Mucosa of stomach (tissue), 1 donor: ENCODE results near the gene NR1D2.

Experiments
- H3K27me3 ChIP-seq: one replicate; pipeline ENCODE4 v1.7.0; 2013; ENCODE audit warnings: mild to moderate bottlenecking, low read length; ENCODE audit not compliant: control insufficient read depth, insufficient read depth
- H3K36me3 ChIP-seq: one replicate; pipeline ENCODE4 v1.7.0; 2013; ENCODE audit warnings: low read length; ENCODE audit not compliant: control insufficient read depth, insufficient read depth
- H3K4me1 ChIP-seq: one replicate; pipeline ENCODE4 v1.7.0; 2013; ENCODE audit warnings: mild to moderate bottlenecking, low read length; ENCODE audit not compliant: control insufficient read depth, insufficient read depth
- H3K4me3 ChIP-seq: one replicate; pipeline ENCODE4 v1.7.0; 2013; ENCODE audit warnings: low read length
- H3K9ac ChIP-seq: one replicate; pipeline ENCODE4 v1.7.0; 2013; ENCODE audit warnings: mild to moderate bottlenecking, low read length, moderate library complexity
- H3K9me3 ChIP-seq: one replicate; pipeline ENCODE4 v1.7.0; 2013; ENCODE audit warnings: mild to moderate bottlenecking, low read length, moderate library complexity; ENCODE audit not compliant: control insufficient read depth
- donor health status: Pancreatic carcinoma.

Gene NR1D2

DNA sequence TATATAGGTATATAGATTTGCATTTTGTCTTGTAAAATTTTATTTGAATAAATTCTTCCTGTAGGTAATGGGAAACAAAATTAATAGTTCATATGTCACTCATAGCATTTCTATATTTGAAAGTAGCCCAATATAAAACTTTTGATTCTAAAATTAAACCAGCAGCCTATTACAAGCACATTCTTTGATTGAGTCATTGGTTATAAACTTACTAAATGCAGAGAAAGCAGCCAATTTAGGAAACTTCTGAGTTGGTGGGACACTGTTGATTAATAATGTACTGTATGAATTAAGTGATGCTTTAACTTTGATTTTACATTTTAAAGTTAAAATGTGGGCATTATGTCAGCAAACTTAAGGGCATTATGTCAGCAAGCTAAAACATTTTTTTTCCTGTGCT is 34.5 kb downstream of the NR1D2 start:
- no peaks in the 10 kb centered on the region for H3K9me3 ChIP-seq
- H3K4me3 ChIP-seq: no peak overlapping the region
- peaks cover 4% of the 10 kb centered on the region for H3K4me1 ChIP-seq
- H3K9ac ChIP-seq: no peak overlapping the region
- H3K36me3 ChIP-seq: no peaks in the 10 kb centered on the region
- H3K27me3 ChIP-seq: no peaks in the 10 kb centered on the region

GRCh38 chr3:23981136-23981535 is 36.0 kb downstream of the NR1D2 start:
- Histone ChIP-seq H3K4me3 (no peak overlapping the region), H3K27me3 (no peaks in the 10 kb centered on the region), H3K9ac (no peak overlapping the region), H3K36me3 (no peaks in the 10 kb centered on the region), H3K4me1 (peaks cover 4% of the 10 kb centered on the region), H3K9me3 (no peaks in the 10 kb centered on the region)

DNA sequence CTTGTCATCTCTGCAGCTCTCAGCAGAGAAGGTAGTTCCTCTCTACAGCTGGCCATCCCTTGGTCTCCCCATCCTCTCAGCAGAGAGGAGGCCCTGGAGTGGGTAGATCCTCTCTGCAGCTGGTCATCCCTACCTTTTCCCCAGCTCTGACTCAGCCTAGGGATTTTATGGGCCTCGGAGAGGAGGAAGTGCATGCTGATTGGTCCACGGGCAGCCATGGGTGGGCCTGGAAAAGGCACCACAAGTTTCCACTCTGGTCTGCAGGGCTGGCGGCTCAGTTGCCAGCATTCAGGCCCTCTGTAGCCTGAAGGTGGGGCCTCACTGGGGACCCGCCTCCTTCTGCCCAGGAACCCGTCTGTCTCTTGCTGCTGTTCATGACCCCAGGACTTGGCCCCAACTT is 36.9 kb downstream of the NR1D2 start:
- no peaks in the 10 kb centered on the region for H3K9me3 ChIP-seq

GRCh38 chr3:23984934-23985333 is 39.8 kb downstream of the NR1D2 start:
- Histone ChIP-seq H3K9me3 (no peaks in the 10 kb centered on the region), H3K4me1 (no peaks in the 10 kb centered on the region), H3K9ac (no peak overlapping the region), H3K36me3 (no peaks in the 10 kb centered on the region), H3K27me3 (no peaks in the 10 kb centered on the region), H3K4me3 (no peak overlapping the region)

More for the DNA sequence above, 36.9 kb downstream of the NR1D2 start:
- H3K36me3 ChIP-seq: no peaks in the 10 kb centered on the region
- peaks cover 4% of the 10 kb centered on the region for H3K4me1 ChIP-seq
- H3K27me3 ChIP-seq: no peaks in the 10 kb centered on the region
- no peak overlapping the region for H3K4me3 ChIP-seq
- H3K9ac ChIP-seq: no peak overlapping the region

DNA sequence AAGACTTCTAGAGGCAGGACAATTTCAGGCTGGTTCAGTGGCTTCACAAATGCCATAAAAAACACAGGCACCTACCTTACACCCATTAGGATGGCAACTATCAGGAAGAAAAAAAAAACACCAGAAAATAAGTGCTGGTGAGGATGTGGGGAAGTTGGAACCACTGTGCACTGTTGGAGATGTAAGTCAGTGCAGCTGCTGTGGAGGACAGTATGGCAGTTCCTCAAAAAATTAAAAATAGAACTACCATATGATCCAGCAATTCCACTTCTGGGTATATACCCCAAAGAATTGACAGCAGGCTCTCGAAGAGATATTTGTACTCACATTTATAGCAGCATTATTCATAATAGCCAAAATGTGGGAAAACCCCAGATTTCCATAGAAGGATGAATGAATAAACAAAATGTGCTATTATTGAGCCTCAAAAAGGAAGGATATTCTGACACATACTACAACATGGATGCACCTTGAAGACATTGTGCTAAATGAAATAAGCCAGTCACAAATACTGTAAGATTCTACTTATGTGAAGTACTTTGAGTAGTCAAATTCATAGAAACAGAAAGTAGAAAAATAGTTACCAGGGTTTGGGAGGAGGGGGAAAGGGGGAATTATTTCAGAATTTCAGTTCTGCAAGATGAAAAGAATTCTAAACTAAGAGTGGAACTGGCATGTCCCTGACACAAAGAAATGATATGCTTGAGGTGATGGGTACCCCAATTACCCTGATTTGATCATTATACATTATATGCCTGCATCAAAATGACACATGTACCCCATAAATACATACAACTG is 40.9 kb downstream of the NR1D2 start:
- no peak overlapping the region for H3K9ac ChIP-seq
- no peaks in the 10 kb centered on the region for H3K27me3 ChIP-seq
- H3K4me3 ChIP-seq: no peak overlapping the region
- no peaks in the 10 kb centered on the region for H3K9me3 ChIP-seq
- no peaks in the 10 kb centered on the region for H3K36me3 ChIP-seq
- H3K4me1 ChIP-seq: no peaks in the 10 kb centered on the region

- Histone ChIP-seq H3K9me3 (no peaks in the 10 kb centered on the region), H3K27me3 (no peaks in the 10 kb centered on the region), H3K36me3 (no peaks in the 10 kb centered on the region), H3K4me1 (peaks cover 7% of the 10 kb centered on the region), H3K9ac (no peak overlapping the region), H3K4me3 (no peak overlapping the region)
Measured at GRCh38 chr3:23987356-23987755, 42.3 kb downstream of the NR1D2 start.

DNA sequence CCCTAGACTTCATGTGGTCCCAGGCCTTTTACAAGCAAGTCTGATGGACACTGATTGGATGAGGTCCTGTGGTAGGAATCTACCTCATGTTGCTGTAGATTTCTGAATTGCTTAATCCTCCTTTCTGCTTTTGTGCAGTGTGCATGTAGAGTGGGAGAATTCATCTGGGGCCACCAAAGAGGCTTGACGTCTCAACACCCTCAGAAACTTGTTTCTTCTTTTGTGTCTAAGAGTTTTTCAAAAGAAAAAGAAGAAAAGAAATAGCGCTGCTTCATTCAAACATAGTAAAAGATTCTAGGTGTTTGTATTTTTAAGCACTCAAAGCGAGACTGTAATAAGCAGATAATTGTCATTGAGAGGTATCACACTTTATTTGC is 46.2 kb downstream of the NR1D2 start:
- H3K4me1 ChIP-seq: peaks cover 12% of the 10 kb centered on the region
- no peak overlapping the region for H3K4me3 ChIP-seq
- H3K9ac ChIP-seq: no peak overlapping the region
- H3K27me3 ChIP-seq: no peaks in the 10 kb centered on the region
- H3K9me3 ChIP-seq: no peaks in the 10 kb centered on the region
- H3K36me3 ChIP-seq: no peaks in the 10 kb centered on the region

DNA sequence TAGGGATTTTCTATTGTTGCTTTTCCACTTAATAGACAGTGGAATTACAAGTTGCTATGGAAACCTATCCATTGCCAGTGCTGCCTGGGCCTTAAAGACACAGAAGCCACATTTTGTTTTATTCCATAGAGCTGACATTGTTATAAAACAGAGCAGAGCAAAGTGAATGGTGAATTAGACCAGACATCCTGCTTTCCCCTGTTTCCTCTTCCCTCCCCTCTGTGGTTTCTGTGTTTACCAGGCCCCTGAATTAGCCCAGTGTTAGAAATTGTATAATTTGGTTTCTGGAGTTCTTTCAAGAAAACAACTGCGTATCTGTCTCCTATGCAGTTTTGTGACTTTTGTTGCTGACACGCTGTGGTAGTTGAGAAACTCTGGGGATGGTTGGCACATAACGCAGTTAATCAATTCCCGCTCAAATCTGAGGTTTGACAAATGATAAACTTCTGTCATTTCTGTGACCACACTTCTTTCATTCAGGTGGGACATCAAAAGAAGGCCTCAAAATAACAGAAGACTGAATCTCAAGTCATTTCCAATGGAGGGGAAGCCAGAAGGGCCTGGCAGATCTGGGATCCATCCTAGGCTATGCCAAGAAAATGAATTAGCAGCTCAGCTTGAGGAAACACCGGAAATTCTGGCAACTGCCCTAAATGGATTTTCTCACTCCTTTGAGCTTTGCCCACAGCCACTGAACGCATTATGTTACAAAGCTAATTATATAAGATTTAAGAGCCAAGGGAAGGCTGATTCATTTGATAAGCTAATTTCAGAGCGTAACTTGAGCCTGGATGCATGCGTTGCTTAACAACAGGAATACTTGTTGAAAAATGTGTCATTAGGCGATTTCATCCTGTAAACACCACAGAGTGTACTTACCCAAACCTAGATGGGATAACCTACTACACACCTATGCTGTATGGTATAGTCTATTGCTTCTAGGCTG is 46.9 kb downstream of the NR1D2 start:
- Histone ChIP-seq H3K4me3 (no peak overlapping the region), H3K4me1 (peaks cover 12% of the 10 kb centered on the region), H3K36me3 (no peaks in the 10 kb centered on the region), H3K9ac (no peak overlapping the region), H3K27me3 (no peaks in the 10 kb centered on the region), H3K9me3 (no peaks in the 10 kb centered on the region)

DNA sequence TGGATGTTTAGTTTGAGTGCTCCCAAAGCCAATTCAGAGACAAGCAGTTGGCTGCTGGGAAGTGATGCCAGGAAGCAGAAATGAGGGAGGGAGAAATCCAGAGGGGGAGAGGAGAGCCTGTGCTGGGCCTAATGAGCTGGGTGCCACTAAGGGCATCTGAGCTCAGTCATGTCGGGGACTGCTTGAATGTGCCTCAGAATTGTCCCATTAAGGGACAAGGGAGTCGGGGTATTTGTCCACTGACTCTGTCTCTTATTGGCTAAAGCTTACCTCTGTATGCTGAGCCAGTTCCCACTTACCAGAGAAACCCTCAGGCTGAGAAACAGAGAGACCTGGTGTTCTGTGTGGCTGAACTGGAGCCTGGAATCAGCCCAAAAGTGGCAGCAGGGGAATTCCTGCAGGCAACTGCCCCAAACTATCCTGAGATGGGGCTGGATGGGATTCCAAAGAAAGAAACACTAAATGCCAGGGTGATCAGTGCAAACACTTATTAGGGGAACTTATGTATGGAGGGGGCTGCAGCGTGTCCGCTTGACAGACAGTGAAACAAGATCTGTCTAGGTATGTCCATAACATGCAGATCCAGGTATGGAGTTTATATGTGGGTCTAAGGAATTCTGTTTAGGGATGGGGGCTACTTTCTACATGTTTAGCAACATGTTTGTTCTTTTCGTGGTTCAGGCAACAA is 48.6 kb downstream of the NR1D2 start:
- H3K4me3 ChIP-seq: no peak overlapping the region
- peaks cover 12% of the 10 kb centered on the region for H3K4me1 ChIP-seq
- H3K27me3 ChIP-seq: no peaks in the 10 kb centered on the region
- no peaks in the 10 kb centered on the region for H3K36me3 ChIP-seq
- H3K9ac ChIP-seq: no peak overlapping the region
- no peaks in the 10 kb centered on the region for H3K9me3 ChIP-seq

GRCh38 chr3:23994244-23994569 is 49.1 kb downstream of the NR1D2 start:
- Histone ChIP-seq H3K27me3 (no peaks in the 10 kb centered on the region), H3K4me3 (no peak overlapping the region), H3K4me1 (peaks cover 12% of the 10 kb centered on the region), H3K36me3 (no peaks in the 10 kb centered on the region), H3K9ac (no peak overlapping the region), H3K9me3 (no peaks in the 10 kb centered on the region)

- no peak overlapping the region for H3K9ac ChIP-seq
- peaks cover 3% of the 10 kb centered on the region for H3K27me3 ChIP-seq
- H3K36me3 ChIP-seq: no peaks in the 10 kb centered on the region
- peaks cover 12% of the 10 kb centered on the region for H3K4me1 ChIP-seq
- H3K9me3 ChIP-seq: no peaks in the 10 kb centered on the region
- no peak overlapping the region for H3K4me3 ChIP-seq
Measured at GRCh38 chr3:23995219-23995618, 50.1 kb downstream of the NR1D2 start.

GRCh38 chr3:23996095-23996524 is 51.0 kb downstream of the NR1D2 start:
- Histone ChIP-seq H3K4me3 (no peak overlapping the region), H3K36me3 (no peaks in the 10 kb centered on the region), H3K4me1 (peaks cover 12% of the 10 kb centered on the region), H3K27me3 (peaks cover 3% of the 10 kb centered on the region), H3K9me3 (no peaks in the 10 kb centered on the region), H3K9ac (no peak overlapping the region)
